Stimulated activated CD4-positive, alpha-beta T cell treated with anti-CD3 and anti-CD28 coated beads, Interleukin-1b, Interleukin-23, amount 100 ng/mL, for 4 hours (primary cell): Measurements from ENCODE around the gene ZBP1.
A peak's percentile ranks its signal among the peaks of the same experiment; 100 is the strongest.

Experiments
- DNase-seq, 2 donors: peaks; one replicate each; pipeline ENCODE4 v3.0.0-alpha.2; 2020; ENCODE audit warnings: low read depth in 2 of 2

ZBP1 gene

GRCh38 chr20:57598491-57598890 is 21.7 kb downstream of the ZBP1 start:
- no peak for DNase-seq

- DNase-seq, result no peak
Measured at GRCh38 chr20:57598060-57598459, 22.2 kb downstream of the ZBP1 start.

GRCh38 chr20:57596998-57597939 is 23.0 kb downstream of the ZBP1 start:
- DNase-seq, result peak; percentile 65 to 76

GRCh38 chr20:57596358-57596757 is 23.9 kb downstream of the ZBP1 start:
- no peak for DNase-seq

- DNase-seq, result no peak
Measured at GRCh38 chr20:57595041-57596030, 24.9 kb downstream of the ZBP1 start.

- peak; percentile 42 to 59 for DNase-seq
Measured at GRCh38 chr20:57594092-57594951, 25.9 kb downstream of the ZBP1 start.

GRCh38 chr20:57593134-57593886 is 26.9 kb downstream of the ZBP1 start:
- DNase-seq, result no peak

- DNase-seq, result no peak
Measured at GRCh38 chr20:57592263-57593092, 27.7 kb downstream of the ZBP1 start.

GRCh38 chr20:57591289-57592229 is 28.7 kb downstream of the ZBP1 start:
- DNase-seq, result no peak

- no peak for DNase-seq
Measured at GRCh38 chr20:57590485-57591288, 29.5 kb downstream of the ZBP1 start.

- no peak for DNase-seq
Measured at GRCh38 chr20:57589728-57590484, 30.3 kb downstream of the ZBP1 start.

- no peak for DNase-seq
Measured at GRCh38 chr20:57589123-57589727, 31.0 kb downstream of the ZBP1 start.

- no peak for DNase-seq
Measured at GRCh38 chr20:57588596-57588995, 31.6 kb downstream of the ZBP1 start.

GRCh38 chr20:57587989-57588377 is 32.2 kb downstream of the ZBP1 start:
- no peak for DNase-seq

GRCh38 chr20:57587278-57587988 is 32.8 kb downstream of the ZBP1 start:
- no peak for DNase-seq

- no peak for DNase-seq
Measured at GRCh38 chr20:57586943-57587277, 33.3 kb downstream of the ZBP1 start.
